Astrocyte (in vitro differentiated cells and primary cell): ENCODE measurements around the gene GPAT2.

ENCODE experiments used
- CTCF ChIP-seq: IDR thresholded peaks from 2 replicates; pipeline ENCODE4 v1.5.1; 2011; ENCODE audit warnings: low read depth, mild to moderate bottlenecking, inconsistent platforms, low read length, moderate library complexity; ENCODE audit not compliant: insufficient read depth
- EZH2 ChIP-seq: IDR thresholded peaks from 2 replicates; pipeline ENCODE4 v1.6.1; 2012; ENCODE audit warnings: mild to moderate bottlenecking, low read length, inconsistent platforms; ENCODE audit not compliant: insufficient read depth

GRCh38 chr2:96074156-96074555, 39.4 kb upstream of the GPAT2 start:
- TF ChIP-seq CTCF (no peak), EZH2 (no peak)
